Daoy (cell line): ENCODE data around the gene SH3YL1. TPM values are rescaled to one million over a fixed set of nuclear protein-coding genes. Genes with fewer than 3 reads are reported as not detected.

Experiments used
- DNase-seq: peaks from one replicate; pipeline ENCODE4 v3.0.0-alpha.2; 2015; ENCODE audit warnings: low read depth
- total RNA-seq: library from RNA; depleted of rRNA; stranded (reverse); fragments of >200 nt; shearing (Covaris generic); gene quantifications from 2 replicates; pipeline ENCODE4 v1.2.3, GENCODE V29; 2014

Gene SH3YL1
- total RNA-seq, 1 experiment from 2014 or later: 36.4 TPM

DNA sequence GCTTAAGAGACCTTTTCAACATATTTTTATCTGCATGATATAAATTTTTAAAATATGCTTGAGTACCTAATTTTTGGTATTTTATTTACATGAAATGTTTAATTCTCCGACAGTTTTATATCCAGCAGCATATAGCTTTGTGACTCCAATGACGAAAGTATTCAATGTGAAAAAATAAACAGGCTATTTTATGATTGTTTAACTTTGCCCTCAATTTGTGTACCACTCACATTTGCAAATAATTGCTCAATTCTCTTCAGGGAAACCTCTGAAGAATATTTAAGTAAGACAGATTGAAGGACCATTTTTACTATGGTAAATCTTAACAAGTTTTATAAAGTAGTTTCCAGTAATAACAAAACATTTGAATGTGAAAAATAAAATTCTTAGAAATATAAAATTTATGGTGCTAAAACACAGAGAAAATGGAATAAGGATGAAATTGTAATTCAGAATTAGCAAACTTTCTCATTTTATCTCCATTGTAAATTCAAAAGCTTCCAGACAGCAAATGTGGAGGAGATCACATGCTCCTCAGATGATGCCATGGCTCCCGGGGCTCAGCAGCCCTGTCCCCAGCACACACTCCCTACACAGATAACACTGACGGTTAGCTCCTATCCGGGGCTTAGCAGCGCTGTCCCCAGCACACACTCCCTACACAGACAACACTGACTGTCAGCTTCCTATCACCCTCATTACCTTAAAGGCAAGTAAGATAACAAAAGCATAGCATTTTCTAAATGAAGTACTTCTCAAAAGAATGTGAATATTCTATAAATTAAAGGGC is 39.7 kb downstream of the SH3YL1 start:
- DNase-seq: no peak

DNA sequence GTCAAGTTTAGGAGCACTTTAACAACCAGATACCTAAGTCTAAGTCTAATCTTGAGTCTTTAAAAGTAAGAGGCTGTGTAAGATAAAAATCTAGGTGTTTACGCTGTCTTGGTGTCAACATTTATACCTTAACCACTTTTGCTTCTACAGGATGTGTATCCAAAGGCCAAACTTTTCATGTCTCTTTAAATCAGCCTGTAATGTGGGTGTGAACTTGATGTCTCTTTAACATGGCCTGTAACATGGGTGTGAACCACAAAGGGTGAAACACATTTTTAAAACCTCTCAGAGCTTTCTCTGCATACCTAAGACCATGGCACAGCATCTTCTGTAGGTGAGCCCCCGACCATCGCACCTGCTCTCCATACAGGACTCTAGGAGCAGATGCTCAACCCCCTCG is 40.4 kb downstream of the SH3YL1 start:
- no peak for DNase-seq

DNA sequence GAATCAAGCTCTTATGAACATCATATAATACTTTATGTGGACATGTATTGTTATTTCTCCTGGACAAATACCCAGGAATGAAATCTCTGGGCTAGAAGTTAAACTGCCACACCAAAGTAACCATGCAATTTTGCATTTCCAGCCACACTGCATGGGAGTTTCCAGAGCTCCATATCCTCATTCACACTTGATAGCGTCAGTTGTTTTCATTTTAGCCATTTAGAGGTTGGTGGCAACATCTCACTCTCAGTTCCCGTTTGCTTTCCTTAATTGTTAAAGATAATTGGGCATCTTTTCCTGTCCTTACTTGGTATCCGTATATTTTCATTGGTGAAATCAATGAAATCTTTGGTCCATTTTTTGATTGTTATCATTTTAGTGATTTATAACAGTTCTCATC is 47.8 kb downstream of the SH3YL1 start:
- no peak for DNase-seq

DNA sequence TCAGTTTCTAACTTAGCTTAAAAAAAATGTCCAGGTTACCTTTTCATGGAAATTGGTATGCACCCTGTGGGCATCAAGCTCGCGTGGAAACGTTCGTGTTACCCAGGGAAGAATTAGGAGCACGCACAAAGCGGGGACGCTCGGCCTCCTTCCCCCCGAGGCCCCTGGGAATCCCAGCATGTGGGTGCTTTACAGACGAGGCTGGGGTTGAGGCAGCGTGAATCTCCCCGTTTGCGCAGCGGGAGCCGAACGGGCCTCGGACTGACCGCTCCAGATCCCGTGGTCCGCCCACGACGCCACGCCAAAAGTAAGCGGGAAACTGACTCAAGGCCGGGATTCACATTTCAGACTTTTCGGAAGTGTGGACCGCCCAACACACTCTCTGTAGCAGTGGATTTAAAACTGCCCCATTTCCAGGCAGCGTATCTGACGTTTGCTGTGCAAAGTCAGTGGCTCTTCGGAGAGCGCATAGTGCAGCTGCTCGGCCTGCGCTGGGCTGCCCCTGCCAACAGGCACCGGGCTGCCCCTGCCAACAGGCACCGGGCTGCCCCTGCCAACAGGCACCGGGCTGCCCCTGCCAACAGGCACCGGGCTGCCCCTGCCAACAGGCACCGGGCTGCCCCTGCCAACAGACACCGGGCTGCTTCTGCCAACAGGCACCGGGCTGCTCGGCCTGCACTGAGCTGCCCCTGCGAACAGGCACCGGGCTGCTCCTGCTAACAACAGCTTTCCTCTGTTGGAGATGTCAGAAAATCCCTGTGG is 49.7 kb downstream of the SH3YL1 start:
- no peak for DNase-seq

DNA sequence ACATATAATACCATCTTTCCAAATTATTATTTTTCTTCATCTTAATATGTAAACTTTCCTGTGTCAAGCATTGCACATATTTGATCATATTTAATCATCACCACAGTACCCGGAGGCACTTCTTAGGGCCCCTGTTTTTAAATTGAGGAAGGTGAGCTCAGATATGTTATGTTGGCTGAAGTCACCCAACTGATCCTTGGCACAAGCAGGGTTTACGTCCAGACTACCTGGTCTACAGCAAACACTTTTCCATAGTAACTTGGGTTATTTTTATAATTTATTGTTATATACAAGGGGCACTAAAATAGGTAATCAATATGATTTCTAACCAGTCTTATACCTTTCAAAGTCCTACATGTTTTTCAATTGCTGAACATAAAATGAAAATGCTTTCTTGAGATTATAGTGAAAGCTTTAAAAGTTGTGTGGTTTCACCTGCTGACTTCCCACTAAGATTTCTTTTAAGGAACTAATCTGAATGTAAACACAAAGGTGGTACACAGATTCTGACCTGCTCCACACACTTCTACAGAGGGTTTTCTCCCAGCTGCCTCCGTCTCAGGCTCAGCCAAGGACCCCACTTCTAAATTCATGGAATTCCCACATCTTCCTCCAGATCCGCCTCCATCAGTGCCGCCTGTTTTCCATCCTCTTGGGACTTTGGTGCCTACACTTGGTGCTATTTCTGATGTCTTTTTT is 52.2 kb downstream of the SH3YL1 start:
- no peak for DNase-seq

DNA sequence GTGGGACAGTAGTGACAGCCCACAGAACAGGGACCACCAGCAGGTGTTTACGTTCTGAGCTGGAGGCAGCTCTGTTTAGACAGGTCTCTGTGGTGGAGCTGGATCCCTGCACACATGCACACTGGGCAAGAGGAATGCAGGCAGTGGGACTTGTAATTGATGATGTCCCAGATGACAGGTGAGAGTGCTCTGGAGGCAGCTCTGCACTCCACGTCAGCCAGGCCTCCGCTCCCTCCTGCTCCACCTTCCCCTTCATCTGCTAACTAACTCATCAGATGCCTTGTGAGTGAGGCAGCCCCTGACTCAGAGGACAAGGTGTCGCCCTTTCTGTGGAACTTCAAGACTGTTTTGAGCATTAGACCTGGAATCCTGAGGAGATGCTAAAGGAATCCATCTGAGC is 53.2 kb downstream of the SH3YL1 start:
- no peak for DNase-seq

DNA sequence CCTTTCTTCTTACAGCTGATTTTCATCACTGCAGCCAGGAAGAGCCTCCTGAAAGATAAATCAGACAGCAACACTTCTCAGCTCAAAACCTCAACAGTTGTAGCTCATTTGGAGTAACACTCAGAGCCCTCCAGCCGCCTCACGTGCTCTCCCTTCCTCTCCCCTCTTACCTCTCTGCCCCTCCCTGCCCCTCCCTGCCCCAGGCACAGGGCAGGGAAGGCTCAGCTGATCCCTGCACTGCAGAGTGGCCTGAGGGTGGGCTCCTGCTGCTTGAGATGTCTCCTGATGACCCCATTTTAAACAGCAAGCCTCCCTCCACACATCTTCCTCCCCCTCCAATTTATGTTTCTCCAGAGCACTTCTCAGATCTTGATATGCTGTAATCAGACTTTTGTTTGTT is 54.4 kb downstream of the SH3YL1 start:
- no peak for DNase-seq

DNA sequence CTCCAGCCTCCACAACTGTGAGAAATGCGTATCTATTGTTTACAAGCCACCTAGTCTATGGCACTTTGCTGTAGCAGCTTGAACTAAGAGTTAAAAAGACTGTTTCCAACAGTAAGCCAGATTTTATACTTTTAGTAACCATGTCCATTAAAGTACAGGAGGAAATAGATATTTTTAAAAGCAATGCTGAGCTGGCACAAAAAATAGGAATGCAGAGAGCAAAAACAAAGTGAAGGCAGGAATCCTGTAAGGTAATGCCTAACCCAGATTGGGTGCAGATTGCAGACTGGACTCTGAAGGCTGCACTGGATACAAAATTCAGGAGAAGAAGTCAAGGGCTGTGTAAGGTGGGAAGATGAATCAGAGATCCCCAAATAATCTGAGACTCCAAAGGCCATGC is 55.5 kb downstream of the SH3YL1 start:
- DNase-seq: no peak

DNA sequence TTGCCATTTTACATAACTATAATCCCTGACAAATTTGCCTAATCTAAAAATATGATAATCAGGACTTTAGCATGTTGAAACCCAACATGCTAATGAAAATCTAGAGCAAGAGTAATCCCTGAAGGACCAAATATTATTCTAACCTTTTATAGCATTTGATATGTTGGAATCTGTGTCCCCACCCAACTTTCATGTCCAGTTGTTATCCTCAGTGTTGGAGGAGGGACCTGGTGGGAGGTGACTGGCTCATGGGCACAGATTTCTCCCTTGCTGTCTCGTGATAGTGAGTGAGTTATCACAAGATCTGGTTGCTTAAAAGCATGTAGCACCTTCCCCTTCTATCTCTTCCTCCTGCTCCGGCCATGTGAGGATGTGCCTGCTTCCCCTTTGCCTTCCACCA is 59.8 kb downstream of the SH3YL1 start:
- DNase-seq: no peak

DNA sequence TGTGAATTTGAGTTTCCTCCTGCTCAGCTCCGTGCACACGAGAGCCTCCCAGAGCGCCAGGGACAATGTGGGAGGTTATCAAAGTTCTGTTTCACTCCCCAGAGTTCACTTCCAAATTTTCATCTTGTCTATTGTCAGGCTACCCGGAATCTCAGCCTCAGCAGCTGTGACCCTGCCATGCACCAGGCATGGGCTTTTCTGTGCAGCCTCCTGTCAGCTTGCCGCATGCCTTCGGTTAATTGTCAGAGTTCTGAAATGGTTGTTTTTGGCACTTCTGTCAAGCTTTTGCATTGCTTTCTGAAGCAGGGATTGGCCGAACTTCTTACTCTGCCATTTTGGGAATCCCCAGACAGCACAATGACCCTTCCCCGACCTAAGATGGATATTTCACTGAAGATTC is 60.4 kb downstream of the SH3YL1 start:
- DNase-seq: no peak

DNA sequence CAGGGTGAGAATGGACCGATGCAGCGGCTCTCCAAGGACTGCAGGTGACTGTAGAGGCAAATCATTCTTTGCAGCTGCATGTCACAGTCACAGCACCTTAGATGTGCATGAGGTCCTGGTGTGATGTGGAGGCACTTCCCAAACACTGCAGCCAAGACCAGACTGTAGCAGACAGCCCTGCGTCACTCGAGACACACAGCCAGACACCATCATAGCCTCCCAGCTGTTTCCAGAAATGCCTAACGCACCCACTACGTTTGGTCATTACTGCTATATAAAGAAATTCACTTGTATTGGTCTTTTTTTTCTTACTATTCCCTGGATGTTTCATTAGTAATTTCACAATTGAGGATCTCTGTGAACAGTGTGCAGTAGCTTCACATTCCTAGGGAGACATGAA is 60.9 kb downstream of the SH3YL1 start:
- no peak for DNase-seq

DNA sequence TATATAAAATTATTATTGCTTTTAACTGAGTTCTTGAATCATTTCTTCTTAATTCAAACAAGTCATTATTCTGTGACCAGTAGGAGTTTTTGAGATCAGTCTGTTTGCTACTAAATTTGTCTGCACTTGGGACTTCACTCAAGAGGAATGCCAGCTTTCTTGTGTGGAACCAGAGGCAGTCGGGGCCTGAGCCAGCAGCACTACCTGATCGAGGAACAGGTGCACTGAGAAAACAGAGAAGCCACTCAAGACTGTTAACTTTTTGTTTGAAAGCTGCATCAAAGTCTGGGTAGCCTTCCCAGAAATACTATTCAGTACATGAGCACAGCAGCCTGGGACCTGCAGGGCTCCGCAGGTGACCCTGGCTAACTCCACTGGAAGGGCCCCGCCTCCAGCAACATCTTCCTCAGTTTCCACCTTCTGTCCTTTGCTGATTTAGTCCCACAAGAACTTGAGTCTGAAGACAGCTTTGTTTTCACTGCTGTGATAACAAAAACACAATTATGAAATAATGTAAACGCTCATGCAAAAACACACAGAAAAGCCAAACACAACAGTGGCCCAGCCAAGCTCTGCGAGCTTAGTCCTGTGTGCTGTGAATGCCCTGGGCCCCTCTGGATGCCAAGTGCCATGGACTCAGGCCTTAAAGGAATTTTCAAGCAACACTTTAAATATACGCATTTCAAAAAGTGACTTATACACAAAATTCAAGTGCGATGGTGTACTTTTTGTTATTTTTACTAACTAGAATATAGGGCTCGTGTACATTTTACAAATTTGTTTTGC is 62.0 kb downstream of the SH3YL1 start:
- DNase-seq: no peak

DNA sequence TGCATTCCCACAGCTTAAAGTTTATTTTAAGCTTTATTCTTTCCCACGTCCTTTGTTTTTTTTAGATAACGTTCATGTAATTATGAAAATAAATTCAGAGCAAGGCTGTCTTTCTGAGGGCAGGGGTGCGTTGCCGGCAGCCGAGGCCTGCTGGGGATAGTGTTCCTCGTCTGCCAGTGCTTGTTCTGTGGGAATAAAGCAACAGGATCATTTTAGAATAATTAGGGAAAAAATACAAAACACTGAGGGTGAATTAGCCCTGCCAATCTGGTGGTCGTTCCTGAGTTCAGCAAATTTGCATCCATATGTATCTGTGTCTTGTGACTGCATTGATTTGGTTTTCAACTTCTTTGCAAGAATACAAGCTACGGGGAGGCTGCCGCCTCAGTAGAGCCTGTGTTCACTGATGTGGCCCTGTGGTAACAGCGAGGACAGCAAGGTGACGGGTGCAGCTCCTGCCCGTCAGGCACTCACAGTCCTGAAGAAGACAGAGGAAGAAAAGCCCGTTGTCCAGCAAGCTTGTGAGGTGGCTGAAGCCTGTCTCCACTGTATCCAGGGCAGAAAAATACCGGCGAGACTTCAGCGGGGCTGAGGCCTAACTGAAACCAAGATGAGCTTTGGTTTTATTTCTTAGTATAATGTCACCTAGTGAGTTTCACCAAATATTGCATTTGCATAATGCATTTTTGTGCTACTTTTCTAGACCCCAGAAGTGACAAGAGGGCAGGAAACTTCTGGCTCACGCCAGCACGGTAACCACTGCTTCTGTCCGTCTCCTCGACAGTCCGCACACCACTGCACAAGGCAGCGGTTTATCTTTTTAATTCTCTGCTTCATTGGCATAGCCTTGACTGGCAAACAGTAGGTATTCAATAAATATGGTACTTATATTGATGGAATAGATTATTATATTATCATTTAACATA is 64.5 kb downstream of the SH3YL1 start:
- no peak for DNase-seq

DNA sequence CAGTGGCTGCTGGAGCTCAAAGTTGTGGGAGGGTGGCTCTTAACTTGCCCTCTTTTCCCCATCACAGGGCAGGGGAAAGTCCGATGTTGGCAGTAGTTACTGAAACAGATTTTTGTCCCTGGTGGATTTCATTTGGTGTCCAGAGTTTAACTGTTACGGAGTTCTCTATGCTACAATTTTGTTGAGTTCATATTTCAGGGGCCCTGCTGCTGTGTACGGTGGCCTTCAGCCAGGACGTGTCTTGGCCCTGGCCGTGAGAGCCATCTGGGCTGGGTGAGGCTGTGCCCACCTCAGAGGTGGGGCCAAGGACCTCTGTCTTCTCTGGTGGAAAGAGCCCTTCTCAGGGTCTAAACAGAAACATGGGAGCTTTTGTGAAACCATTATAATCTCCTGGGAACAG is 67.4 kb downstream of the SH3YL1 start:
- DNase-seq: no peak

DNA sequence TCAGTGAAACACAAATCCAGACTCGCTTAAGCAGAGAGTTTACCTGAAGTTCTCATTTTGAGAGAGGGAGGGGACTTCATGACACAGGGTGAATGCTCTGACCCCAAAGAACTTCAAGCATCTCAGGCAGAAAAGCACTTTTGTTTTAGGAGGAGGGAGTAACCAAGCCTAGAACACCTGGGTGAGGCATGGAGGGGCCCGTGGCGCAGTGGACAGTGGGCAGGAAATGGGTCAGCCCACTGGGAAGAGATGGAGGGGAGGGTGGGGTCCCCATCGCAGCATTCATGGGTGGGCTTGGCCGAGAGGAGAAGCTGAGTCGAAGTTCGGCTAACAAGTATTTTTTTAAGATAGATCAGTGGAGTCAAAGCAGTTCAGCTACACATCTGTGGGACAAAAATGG is 67.9 kb downstream of the SH3YL1 start:
- DNase-seq: no peak

DNA sequence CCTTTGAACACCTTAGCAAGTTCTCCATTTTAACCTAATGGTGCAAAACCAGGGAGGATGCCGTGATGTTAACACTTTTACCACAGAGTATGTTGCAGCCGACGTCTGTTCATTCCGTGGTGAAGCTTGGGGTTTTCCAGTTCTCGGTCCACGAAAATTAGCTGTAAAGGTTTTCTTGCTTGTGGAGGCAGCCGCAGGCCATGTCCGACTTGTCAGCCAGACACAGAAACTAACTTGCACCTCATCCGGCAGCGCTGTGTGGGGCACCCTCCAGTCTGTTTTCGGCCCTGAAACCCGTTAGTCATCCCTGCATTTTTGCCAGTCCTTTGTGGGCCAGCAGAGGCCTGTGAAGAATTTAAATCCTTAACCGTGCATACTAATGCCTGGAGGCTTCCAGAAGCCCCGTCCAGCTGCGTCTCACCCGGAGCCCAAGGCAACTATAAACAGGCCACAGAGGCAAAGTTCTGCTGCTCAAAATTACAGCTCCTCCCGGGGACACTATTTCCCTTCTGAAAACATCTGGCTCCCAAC is 70.6 kb downstream of the SH3YL1 start:
- DNase-seq: peak; percentile 81

DNA sequence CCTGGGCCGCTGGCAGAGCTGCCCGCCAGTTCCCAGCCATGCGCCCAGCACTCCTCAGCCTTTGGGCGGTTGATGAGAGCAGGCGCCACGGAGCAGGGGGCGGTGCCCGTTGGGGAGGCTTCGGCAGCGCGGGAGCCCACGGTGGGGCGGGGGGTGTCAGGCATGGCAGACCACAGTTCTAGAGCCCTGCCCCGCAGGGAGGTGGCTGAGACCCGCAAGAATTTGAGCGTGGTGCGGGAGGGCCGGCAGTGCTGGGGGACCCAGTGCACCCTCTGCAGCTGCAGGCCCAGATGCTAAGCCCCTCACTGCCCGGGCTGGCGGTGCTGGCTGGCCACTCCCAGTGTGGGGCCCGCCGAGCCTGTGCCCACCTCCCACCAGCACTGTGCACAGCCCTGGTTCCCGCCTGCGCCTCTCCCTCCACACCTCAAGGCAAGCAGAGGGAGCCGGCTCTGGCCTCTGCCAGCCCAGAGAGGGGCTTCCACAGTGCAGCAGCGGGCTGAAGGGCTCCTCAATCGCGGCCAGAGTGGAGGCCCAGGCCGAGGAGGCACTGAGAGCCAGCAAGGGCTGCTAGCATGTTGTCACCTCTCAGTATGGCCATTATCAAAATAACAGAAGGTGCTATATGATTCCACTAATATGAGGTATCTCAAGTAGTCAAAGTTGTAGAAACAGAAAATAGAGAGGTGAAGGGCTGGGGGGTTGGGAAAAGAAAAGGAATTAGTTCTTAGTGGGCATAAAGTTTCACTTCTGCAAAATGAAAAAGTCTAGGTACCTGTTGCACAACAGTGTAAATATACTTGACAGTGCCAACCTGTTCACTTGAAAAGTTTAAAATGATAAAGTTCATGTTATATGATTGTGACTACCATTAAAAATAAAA is 72.3 kb downstream of the SH3YL1 start:
- DNase-seq: no peak

DNA sequence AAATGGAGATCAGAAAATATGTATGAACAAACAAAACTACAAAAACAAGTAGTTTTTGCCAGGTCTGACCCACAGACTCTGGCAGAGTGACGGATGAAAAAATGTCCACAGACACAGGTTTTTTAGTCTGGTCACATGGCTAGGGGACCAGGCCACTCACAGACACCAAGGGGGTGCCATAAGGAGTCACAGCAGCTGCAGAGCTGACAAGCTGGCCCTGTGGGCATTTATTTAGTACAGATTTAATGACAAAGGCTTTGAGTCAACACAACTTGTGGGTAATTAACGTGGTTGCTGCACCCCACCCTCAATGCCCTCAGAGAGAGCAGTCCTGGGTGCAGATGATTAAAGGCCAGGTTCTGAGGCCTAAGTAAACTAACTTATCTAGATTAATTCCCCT is 76.0 kb downstream of the SH3YL1 start:
- no peak for DNase-seq

DNA sequence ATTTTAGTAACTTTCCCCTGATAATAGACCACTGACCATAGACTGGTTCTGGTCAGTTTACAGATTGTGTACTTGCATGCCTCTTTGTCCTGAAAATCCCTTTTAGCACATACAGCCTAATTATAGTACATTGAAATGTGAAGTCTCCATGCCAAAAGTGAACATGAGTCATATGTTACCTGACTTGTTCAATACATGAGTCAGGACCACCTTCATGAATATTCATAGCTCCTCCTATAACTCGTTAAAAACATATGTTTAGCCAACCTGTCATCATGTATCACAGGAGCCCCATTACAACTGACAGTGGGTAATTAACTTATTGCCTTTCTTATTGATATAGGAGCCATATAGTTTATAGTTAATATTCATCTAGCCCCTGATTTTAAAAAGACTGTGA is 78.6 kb downstream of the SH3YL1 start:
- DNase-seq: no peak

DNA sequence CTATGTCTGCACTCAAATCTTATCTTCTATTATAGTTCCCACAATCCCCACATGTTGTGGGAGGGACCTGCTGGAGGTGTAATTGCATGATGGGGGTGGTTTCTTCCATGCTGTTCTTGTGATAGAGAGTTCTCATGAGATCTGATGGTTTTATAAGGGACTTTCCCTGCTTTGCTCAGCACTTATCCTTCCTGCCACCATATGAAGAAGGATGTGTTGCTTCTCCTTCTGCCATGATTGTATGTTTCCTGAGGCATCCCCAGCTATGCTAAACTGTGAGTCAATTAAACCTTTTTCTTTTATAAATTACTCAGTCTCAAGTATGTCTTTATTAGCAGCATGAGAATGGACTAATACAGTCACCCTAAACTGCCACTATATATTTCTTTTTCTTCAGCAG is 79.1 kb downstream of the SH3YL1 start:
- DNase-seq: no peak
